ENCODE data around the gene RNF215.
"Not testable (repeated sequence)": the region's sequence is repeated elsewhere in the genome, so short reads cannot be mapped to it uniquely, and the experiment has no call there.

The RNF215 gene

DNA sequence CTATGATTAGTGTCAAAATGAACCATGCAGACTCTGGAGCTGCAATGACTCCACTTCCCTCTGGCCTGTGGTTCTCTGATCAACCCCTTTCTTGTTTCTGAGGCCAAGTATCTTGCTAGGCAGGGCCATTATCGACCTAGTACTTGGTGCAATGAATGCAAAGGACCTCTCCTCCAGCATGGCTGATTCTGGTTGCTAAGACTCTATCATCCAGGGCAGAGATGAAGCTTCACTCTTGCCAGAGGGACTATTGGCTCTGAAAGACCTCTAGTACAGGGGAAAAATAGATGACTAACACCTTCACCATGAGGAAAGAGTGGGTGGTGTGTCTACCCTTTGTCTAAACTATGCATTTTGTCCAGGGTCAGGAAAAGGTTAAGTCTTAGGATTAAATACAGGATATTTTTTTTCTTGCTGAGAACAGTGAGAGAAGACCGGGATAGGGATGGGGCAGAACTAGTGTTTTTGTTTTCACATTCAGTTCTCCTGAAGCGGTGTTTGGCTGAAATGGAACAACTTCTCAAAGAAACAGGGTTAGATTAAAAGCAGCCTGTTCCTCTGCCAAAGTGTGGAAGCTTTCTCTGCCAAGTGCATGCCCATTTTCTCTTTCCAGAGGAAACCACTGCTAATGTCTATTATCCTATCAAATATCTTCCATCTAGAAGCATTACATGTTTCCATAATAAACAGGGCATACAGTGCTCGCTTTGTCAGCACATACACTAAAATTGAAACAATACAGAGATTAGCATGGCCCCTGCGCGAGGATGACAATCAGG, 33.3 kb upstream of the RNF215 start:
- no peak for DNase-seq

DNA sequence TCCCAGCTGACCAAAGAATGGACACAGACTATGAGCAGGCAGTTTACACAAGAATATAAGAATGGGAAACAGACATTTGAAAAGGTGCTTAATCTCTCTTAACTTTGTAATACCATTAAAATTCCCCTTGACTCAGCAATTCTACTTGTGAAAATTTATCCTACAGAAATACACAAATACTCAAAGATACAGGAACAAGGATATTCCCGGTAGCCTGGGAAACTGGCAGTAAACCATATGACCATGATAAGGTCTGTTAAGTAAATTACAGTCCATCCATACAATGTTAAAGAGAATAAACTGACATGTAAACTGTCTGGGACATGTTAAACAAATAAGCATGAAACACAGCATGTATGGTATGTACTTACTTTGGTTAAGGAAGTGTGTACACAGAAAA, 29.6 kb upstream of the RNF215 start:
- DNase-seq = no peak

DNA sequence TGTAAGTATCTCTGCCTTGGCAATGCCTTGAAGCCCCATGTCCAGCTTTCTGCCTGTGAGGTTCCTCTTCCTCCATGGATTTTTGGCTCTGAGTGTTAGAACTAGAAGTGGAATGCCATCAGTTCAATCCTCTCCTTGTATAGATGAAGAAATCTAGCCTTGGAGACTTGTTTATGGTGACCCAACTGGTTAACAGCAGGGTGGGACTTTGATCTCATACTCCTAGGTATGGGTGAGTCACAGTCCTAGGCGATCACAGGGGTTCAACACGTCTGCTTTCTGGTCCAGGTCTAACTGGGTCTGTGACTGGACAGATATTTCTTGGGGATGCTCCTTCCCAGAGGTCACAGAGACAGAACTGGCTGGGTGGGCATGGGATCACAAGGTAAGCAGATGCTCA, 29.2 kb upstream of the RNF215 start:
- DNase-seq = no peak

DNA sequence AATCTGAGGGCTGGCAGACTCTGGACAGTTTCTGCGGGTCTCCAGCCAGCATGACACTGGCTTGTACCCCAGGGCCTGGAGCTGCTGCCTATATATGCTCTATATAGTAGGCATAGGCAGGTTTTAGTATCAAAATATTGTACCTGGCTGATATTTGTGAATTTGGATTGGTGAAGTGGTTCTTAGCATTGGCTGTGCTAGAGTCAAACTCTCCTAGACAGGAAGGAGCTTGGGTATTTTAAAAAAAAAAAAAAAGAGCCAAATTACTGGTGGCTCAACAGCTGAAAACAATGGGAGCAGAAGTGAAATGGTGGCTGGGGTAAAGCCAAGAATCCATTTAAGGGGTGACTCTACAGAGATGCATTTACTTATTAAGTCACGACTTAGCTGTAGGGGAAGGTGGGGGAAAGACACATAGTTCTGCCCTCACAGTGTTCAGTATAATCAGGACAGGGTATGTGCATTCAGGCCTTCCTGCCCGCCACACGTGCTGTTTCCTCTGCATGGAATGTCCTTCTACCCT, 27.4 kb upstream of the RNF215 start:
- no peak for DNase-seq

DNA sequence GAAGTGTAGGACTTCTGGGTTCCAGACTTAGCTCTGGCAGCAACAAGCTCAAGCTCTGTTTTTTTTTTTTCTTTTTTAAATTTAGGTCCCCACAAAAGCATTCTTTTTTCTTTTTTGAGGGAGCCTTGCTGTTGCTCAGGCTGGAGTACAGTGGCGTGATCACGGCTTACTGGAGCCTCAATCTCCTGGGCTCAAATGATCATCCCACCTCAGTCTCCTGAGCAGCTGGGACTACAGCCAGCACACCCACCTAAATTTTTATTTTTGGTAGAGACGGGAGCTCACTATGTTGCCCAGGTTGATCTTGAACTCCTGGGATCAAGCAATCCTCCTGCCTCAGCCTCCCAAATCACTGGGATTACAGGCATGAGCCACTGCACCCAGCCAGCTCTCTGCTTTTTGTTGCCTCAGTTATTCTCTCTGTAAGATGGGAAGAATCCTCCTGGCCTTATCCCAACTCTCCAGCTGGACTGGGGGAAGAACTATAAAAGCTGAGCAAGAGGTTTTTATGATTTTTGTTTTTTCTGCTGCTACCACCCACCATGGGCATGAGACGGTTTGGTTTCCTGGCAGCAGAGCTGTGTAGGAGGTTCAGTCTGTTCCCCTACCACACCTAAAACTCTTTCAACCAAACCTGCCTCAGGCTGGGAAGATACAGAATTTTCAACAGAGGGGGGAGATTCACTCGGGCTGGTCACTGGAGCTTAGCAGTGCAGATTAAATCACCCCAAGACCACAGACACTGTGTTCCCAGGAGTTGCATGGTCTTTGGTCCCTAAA, 26.7 kb upstream of the RNF215 start:
- no peak for DNase-seq

DNA sequence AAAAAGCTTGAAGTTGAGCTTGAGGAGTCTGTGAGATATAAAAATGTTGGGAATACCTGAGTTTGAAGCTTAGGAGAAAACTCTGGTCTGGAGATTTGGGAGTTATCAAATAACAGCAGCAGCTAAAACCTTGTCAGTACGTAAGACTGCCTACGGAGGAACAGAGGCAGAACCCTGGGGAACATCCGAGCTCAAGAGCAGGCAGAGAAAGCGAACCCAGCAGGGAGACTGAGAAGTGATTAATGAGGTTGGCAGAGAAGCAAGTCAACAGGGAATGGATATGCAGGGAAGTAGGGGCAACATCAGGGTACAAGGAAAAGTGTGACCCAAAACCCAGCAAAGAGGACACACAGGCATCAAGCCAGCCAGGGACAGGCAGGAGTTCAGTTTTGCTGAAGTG, 25.8 kb upstream of the RNF215 start:
- no peak for DNase-seq

DNA sequence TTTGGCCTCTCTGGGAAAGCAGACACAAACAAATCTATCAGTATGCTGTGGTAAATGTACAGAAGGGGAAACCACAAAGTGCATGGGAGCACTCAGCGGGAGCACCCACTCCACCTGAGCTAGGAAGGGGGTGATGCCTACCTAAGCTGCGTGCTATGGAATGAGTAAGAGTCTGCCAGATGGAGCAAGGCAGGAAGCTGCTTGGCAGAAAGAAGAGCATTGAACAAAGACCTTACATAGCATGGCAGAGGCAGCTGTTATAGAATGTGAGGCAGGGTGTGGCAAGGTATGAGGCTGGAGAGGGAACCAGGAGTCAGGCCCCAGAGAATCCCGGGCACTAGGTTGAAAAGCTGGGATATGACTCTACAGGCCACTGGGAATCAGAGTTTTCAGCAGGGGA, 24.6 kb upstream of the RNF215 start:
- no peak for DNase-seq

DNA sequence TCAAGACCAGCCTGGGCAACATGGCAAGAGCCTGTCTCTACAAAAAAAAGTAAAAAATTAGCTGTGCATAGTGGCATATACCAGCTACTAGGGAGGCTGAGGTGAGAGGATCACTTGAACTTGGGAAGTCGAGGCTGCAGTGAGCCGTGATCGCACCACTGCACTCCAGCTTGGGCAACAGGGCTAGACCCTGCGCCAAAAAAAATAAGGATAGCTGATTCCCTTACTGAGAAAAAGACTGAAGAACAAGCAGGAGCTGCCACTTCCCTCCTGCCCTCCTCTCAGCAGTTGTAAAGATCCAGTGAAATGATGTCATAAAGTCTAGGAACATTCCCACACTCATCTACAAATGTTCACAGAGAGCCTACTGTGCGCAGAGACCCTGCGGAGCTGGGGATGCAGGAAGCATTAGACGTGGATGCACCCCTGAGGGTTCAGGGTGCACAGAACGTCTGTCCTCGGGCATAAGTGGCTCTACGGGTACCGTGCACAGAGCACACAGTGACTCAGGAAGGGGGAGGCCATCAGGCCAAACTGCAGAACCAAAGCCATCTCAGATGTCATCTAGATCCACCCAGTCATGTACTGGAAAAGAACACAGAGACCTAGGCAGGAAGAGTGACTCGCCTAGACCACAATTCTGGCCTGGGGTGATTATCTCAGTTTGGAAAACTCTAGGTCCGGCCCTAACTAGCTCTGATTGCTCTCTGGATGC, 21.3 kb upstream of the RNF215 start:
- no peak for DNase-seq

DNA sequence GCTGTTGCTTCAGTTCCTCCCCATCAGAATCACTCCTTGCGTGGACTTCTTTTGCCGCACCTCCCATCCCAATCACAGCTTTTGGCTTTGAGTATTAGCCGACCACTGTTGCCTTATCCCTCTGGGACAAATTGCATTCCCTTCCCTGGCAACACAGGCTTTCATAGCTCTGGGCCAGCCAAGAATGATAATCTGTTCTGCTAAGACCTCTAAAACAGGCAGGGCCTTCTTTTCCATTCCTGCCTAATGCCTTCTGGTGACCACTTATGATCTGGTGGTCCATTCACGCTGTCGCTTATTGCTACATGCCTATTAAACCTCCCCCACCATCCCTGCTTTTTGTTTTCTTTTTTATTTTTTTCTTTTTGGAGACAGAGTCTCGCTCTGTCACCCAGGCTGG, 19.2 kb upstream of the RNF215 start:
- DNase-seq = no peak

DNA sequence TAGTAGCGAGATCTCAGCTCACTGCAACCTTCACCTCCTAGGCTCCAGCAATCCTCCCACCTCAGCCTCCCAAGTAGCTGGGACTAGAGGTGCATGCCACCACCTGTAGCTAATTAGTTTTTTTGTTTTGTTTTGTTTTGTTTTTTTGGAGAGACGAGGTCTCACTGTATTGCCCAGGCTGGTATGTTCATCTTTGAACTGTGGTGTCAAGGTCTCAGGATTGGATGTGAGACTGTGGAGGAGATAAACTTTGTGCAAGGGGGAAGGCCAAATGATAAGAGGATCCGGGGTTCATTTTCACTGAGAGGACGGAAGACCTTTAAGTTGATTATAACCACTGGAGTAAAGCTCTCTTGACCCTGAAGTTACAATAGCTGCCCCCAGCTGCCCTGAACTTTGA, 18.5 kb upstream of the RNF215 start:
- DNase-seq = no peak

DNA sequence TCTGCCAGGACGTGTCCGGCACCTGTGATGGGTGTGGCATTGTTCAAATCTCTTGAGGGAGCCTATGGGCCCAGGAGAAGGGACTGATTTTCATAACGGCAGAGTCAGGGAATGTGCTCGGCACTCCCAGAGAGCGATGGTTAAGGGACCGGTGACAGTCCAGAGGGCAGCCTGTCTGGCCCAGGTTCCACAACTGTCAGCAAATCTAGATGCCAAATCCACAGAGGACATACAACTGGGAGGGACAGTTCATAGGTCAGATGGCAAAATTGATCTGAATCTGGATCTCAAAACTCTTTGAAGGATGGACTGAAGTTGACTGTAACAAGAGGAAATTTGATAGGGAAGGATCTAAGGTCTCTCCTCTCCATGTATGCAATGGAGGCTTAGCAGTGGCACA, 17.1 kb upstream of the RNF215 start:
- DNase-seq = no peak

DNA sequence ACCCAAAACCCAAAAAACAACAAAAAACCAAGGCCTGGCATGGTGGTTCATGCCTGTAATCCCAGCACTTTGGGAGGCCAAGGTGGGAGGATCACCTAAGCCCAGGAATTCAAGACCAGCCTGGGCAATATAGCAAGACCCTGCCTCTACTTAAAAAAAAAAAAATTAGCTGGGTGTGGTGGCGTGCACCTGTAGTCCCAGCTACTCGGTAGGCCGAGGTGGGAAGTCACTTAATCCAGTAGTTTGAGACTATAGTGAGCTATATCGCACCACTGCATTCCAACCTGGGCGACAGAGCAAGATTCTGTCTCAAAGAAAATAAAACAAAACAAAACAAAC, 15.5 kb upstream of the RNF215 start:
- not testable (repeated sequence) for DNase-seq

DNA sequence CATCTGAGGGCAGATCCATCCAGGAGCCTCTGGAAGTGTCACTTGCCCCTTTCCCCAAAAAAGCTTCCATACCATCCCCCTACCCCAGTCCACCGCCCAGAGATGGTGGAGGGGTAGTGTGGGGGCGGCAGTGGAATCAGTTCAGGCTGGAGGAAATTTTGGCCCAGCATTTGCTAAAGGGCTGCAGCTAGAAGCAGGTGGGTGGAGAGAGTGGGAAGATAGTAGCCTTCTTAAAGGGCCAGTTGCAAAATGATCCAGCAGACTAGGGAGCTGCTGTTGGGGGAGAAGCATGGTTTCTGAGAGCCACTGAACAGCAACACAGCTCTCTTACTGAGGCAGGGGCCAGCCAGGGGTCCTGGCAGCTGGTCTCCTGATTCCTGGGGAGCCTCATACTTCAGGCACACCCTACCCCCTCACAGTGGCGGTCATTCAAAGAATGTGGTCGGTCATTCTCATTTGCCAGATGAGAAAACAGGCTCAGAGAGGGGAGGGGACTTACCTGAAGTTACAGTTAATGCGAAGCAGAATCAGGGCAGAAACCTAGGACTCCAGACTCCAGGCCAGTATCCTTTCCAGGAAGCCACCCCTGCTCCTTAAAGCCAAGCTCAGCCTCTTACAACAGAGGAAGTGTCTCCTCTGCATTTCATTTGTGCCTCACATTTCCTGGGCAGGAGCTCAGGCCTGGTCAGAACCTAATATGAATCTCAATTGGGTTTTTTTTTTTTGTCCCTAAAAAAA, 15.0 kb upstream of the RNF215 start:
- DNase-seq = no peak

DNA sequence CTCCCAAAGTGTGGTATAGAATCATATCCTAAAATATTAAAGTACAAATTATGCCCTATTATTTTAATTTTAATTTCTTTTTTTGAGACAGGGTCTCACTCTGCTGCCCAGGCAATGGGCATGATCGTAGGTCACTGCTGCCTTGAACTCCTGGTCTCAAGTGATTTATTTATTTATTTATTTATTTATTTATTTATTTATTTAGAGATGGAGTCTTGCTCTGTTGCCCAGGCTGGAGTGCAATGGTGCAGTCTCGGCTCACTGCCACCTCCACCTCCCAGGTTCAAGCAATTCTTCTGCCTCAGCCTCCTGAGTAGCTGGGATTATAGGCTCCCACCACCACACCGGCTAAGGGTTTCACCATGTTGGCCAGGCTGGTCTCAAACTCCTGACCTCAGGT, 13.8 kb upstream of the RNF215 start:
- not testable (repeated sequence) for DNase-seq

DNA sequence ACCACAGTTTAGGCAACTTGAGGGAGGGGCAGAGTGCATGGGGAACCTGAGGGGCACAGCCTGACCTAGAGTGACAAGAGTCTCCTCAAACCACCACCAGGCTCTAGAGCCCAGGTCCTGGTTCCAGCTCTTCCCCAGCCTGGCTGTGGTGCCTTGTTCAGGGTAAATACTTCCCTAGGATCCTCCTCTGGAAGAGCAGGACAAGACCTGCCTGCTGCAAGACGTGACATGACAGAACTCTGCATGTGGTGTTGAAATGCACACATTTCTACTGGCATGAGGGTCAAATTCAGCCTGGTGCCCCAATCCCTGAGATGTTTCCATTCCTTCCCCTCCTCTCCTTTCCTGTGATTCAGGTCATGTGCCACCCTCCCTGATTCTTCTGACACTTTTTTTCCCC, 12.9 kb upstream of the RNF215 start:
- DNase-seq = no peak

DNA sequence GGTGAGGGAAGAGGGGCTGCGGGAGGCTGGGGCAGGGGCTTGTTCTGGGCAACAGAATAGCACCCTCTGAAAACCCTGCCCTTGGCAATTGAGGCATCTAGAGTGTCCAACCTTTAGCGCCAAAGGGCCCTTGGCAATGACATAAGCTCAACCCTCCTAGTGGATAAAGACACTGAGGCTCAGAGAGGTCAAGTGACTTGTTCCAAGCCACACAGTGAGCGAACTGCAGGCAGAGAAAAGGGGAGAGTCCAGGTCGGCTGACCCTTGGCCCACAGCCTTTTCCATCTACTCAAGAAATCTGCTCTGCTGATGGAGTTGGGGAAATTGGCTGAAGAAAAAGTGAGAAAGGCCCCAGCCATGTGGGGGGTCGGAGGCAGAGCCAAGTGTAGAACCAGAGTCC, 12.5 kb upstream of the RNF215 start:
- DNase-seq = no peak

DNA sequence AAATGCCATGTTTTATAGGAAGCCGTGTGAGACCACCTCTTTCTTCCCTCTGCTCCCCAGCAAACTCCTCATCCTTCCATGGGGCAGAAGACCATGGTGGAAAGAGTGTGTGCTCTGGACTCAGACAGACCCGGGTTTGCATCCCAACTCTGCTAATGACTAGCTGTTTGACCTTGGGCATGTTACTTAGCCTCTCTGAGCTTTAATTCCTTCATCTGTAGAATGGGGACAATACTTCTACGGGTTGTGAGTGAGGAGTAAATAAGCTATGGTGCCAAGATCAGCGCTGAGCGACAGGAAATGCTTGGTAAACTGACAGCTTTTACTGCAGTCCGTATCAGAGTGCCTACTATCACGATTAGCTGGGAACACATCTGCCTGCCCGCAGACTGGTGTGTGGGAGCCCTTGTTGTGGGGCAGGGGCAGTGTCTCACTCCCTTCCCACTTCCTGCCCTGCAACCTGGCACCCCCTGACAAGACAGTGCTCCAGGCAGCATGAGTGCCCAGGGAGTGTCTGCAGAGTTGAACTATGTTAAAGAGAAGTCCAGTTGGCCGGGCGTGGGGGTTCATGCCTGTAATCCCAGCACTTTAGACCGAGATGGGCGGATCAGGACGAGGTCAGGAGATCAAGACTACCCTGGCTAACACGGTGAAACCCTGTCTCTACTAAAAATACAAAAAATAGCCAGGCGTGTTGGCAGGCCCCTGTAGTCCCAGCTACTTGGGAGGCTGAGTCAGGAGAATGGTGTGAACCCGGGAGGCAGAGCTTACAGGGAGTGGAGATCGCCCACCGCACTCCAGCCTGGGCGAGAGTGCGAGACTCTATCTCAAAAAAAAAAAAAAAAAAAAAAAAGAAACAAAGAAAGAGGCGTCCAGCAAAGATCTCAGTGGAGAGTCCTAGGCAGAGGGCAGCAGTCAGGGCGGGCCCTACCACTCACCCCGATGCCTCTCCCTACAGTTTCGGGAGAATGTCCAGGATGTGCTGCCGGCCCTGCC, 11.8 kb upstream of the RNF215 start:
- DNase-seq = no peak

DNA sequence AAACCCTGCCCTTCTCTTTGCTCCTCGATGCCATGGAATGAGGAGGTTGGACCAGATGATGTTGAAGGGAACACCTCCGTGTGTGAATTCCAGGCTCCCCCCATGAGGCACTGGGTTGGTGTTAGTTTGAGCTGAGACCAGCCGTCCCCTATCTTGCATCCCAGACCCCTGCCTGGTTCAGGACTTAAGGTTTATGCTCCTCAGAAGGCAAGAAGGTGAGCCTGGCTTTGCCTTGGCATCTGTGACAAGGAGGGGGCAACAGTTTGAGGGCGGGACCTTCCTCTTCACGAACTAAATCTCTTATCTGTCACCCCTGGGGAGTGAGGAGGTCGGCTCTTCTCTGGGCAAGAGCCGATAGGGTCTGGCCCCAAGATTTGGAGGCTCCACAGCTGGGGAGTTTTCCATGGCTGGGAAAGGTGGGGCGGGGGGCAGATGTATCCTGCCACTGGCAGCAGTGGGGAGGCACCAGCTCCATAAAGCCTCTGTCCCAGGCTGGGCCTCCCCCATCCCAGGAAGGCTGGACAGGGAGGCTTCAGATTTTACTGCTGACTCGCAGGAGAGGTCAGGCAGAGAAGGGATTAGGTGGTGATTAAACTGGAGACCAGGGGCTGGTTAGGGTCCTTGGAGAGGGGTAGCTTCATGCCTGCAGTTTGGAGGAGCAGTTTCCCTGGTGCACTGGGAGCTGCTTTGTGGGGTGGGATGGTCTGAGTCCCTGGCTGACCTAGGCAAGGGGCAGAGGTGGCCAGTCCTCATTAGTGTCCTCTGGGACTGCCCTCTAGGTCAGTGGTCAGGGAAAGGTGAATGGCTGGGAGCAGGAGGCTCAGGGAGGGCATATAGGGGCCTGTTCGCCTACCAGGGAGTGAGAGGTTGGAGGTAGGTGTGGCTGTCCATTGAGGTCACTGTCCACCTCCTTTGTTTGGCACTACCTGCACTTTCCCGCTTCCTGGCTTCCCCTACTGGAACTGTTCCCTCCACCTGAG, 10.7 kb upstream of the RNF215 start:
- peak; percentile 25 for DNase-seq

DNA sequence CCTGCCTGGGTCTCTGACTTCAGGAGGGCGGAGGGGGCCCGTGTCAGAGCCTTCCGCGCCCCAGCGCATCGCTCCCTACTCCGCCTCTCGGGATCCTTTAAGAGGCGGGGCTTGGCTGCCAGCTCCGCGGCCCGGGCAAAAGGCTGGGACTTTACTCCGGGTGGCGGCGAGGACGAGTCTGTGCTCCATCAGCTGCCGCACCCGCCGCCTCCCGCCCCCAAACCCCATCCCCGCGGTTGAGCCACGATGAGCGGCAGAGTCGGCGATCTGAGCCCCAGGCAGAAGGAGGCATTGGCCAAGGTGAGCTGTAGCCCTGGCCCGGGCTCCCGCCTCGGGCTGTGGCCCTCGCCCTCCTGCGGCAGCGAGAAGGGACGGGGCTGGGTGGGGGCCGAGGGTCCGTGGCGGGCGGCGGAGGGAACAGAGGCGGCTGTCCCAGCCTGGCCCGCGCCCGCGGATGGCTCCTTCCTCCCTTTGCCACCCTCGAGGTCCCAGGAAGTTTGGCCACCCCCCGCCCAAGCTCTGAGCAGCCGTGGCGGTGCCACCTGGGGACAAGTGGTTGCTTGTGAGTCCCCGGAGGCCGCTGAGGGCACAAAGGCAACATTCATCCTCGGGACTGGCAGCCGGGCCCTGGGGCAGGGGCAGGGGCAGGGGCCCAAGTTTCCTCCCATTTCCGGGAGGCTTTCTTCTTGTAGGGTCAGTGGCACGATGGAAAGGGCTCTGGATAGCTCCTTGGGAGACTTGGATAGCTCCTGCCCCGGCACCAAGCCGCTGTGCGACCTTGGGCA, 9.9 kb upstream of the RNF215 start, which contains the start of gene SEC14L2:
Gene SEC14L2 (plus strand): TSS at position 148 of the 785 bp plus-strand sequence. CDS start 99 bp downstream, at position 247.
- DNase-seq = peak; percentile 67

All from NCI-H82 (cell line).